Activated T-cell treated with anti-CD3 and anti-CD28 coated beads, Interleukin-2, amount 50 U/mL, for 48 hours (primary cell): ENCODE data around the gene TNFRSF25.

Experiments
- DNase-seq, 2 experiments: peaks; one replicate each; pipeline ENCODE4 v3.0.0-alpha.2; 2020

The TNFRSF25 gene

GRCh38 chr1:6414443-6414844, 51.5 kb downstream of the TNFRSF25 start:
- peak; percentile 64 to 71 for DNase-seq

GRCh38 chr1:6412896-6413295, 53.1 kb downstream of the TNFRSF25 start:
- DNase-seq = no peak
